Epithelial cell of esophagus (primary cell): ENCODE results near the gene PATZ1.

ENCODE experiments used
- DNase-seq: peaks from one replicate; pipeline ENCODE4 v3.0.0; 2010; ENCODE audit warnings: low read depth
- H3K4me3 ChIP-seq: 2 replicates; pipeline ENCODE4 v1.5.1; 2011; ENCODE audit warnings: mild to moderate bottlenecking, low read length, control low read depth
- CTCF ChIP-seq: IDR thresholded peaks from 2 replicates; pipeline ENCODE4 v1.5.1; 2011; ENCODE audit warnings: low read depth, mild to moderate bottlenecking, low read length, control low read depth, inconsistent platforms; ENCODE audit not compliant: insufficient read depth; ENCODE audit errors: missing control alignments

PATZ1 gene

GRCh38 chr22:31292236-31292989 is 53.7 kb downstream of the PATZ1 start, which contains the start of gene PIK3IP1:
Gene PIK3IP1, minus strand, starts transcription at chr22:31292488. Its CDS starts 144 bp downstream, at chr22:31292344.
- TF ChIP-seq CTCF: peak; percentile 59
- peak within 1 kb of the TSS; percentile 85 for H3K4me3 ChIP-seq
- DNase-seq: peak; percentile 94

- H3K4me3 ChIP-seq: peak overlapping the region; percentile 85
- DNase-seq: peak; percentile 48
- no peak for TF ChIP-seq CTCF
Measured at GRCh38 chr22:31291481-31292235, 54.5 kb downstream of the PATZ1 start.

GRCh38 chr22:31290494-31291471 is 55.4 kb downstream of the PATZ1 start:
- H3K4me3 ChIP-seq: peak overlapping the region; percentile 85
- peak; percentile 98 for DNase-seq
- TF ChIP-seq CTCF: no peak

- H3K4me3 ChIP-seq: no peak overlapping the region
- DNase-seq: no peak
- TF ChIP-seq CTCF: no peak
Measured at GRCh38 chr22:31289344-31289743, 56.8 kb downstream of the PATZ1 start.

GRCh38 chr22:31288496-31289240 is 57.5 kb downstream of the PATZ1 start:
- TF ChIP-seq CTCF: no peak
- no peak overlapping the region for H3K4me3 ChIP-seq
- no peak for DNase-seq

GRCh38 chr22:31287818-31288495 is 58.2 kb downstream of the PATZ1 start:
- no peak for DNase-seq
- no peak overlapping the region for H3K4me3 ChIP-seq
- no peak for TF ChIP-seq CTCF
